Neural cell (in vitro differentiated cells): ENCODE data around the gene IRS2. TPM values are rescaled to one million over a fixed set of nuclear protein-coding genes. Genes with fewer than 3 reads are reported as not detected.

Experiments used
- H2AFZ ChIP-seq: fragments of 200-600, 300-800 bp; sonication (generic), shearing (Covaris generic); 2 replicates; pipeline ENCODE4 v1.6.0; 2014; ENCODE audit warnings: low read depth, mild to moderate bottlenecking, antibody characterized with exemption, low read length, moderate library complexity
- H3F3A ChIP-seq: fragments of 200-600 bp; shearing (Covaris generic); 2 replicates; pipeline ENCODE4 v1.6.1; 2016; ENCODE audit warnings: mild to moderate bottlenecking, moderate library complexity, mixed read lengths, antibody characterized with exemption, low read length; ENCODE audit not compliant: insufficient read depth, poor library complexity, severe bottlenecking
- H3K27ac ChIP-seq: fragments of 200-600, 300-800 bp; sonication (generic), shearing (Covaris generic); 2 replicates; pipeline ENCODE4 v1.5.1; 2014; ENCODE audit warnings: mild to moderate bottlenecking, low read length, moderate library complexity
- H3K27me3 ChIP-seq: fragments of 300-800, 200-600 bp; sonication (generic), shearing (Covaris generic); 2 replicates; pipeline ENCODE4 v1.6.0; 2014; ENCODE audit warnings: mild to moderate bottlenecking, low read depth, low read length, moderate library complexity; ENCODE audit not compliant: insufficient read depth
- H3K36me3 ChIP-seq: fragments of 300-800, 200-600 bp; sonication (generic), shearing (Covaris generic); 2 replicates; pipeline ENCODE4 v1.5.1; 2014; ENCODE audit warnings: mild to moderate bottlenecking, antibody characterized with exemption, low read length, moderate library complexity; ENCODE audit not compliant: insufficient read depth
- H3K4me2 ChIP-seq: fragments of 300-800, 200-600 bp; sonication (generic), shearing (Covaris generic); 2 replicates; pipeline ENCODE4 v1.6.0; 2014; ENCODE audit warnings: mild to moderate bottlenecking, low read length
- H3K4me3 ChIP-seq: fragments of 300-800, 200-600 bp; sonication (generic), shearing (Covaris generic); 2 replicates; pipeline ENCODE4 v1.5.1; 2014; ENCODE audit warnings: mild to moderate bottlenecking, low read length, moderate library complexity
- H3K79me2 ChIP-seq: fragments of 200-600 bp; shearing (Covaris generic); replicated peaks from 2 replicates; pipeline ENCODE4 v1.6.0; 2014; ENCODE audit warnings: mild to moderate bottlenecking, low read length, moderate library complexity; ENCODE audit not compliant: insufficient read depth
- H3K9ac ChIP-seq: fragments of 300-800, 200-600 bp; sonication (generic), shearing (Covaris generic); 2 replicates; pipeline ENCODE4 v1.6.1; 2016; ENCODE audit warnings: mild to moderate bottlenecking, low read length, mixed read lengths
- H3K9me2 ChIP-seq: fragments of 200-600 bp; shearing (Covaris generic); 2 replicates; pipeline ENCODE4 v1.6.1; 2016; ENCODE audit warnings: mild to moderate bottlenecking, low read length, mixed read lengths; ENCODE audit not compliant: insufficient read depth
- H3K9me3 ChIP-seq: fragments of 200-600, 300-800 bp; sonication (generic), shearing (Covaris generic); 2 replicates; pipeline ENCODE4 v1.6.1; 2016; ENCODE audit warnings: mild to moderate bottlenecking, mixed run types, low read length, moderate library complexity, mixed read lengths
- H4K20me1 ChIP-seq: fragments of 200-600 bp; shearing (Covaris generic); 2 replicates; pipeline ENCODE4 v1.6.1; 2016; ENCODE audit warnings: mild to moderate bottlenecking, mixed run types; ENCODE audit not compliant: insufficient read depth
- EP300 ChIP-seq: fragments of 450-650 bp; conservative IDR thresholded peaks from 2 replicates; pipeline ENCODE4 v1.6.1; 2014; ENCODE audit warnings: antibody characterized with exemption, mild to moderate bottlenecking, moderate library complexity; ENCODE audit not compliant: poor library complexity, severe bottlenecking
- EZH2 ChIP-seq: fragments of 200-600, 300-800 bp; shearing (Covaris generic), sonication (generic); IDR thresholded peaks from 2 replicates; pipeline ENCODE4 v1.6.1; 2014; ENCODE audit warnings: antibody characterized with exemption, low read length, borderline replicate concordance, mild to moderate bottlenecking; ENCODE audit not compliant: insufficient read depth, poor library complexity, severe bottlenecking
- MXI1 ChIP-seq: fragments of 450-650 bp; conservative IDR thresholded peaks from 2 replicates; pipeline ENCODE4 v1.6.1; 2014; ENCODE audit warnings: antibody characterized with exemption, mild to moderate bottlenecking; ENCODE audit not compliant: poor library complexity, severe bottlenecking
- POLR2AphosphoS5 ChIP-seq: IDR thresholded peaks from 2 replicates; pipeline ENCODE4 v1.6.1; 2012
- RAD21 ChIP-seq: fragments of 450-650 bp; conservative IDR thresholded peaks from 2 replicates; pipeline ENCODE4 v1.6.1; 2014; ENCODE audit warnings: antibody characterized with exemption, mild to moderate bottlenecking, moderate library complexity
- REST ChIP-seq: IDR thresholded peaks from 2 replicates; pipeline ENCODE4 v1.6.1; 2012; ENCODE audit warnings: borderline replicate concordance
- SMC3 ChIP-seq: fragments of 450-650 bp; conservative IDR thresholded peaks from 2 replicates; pipeline ENCODE4 v1.6.1; 2014; ENCODE audit warnings: antibody characterized with exemption, mild to moderate bottlenecking, moderate library complexity; ENCODE audit not compliant: poor library complexity
- TAF1 ChIP-seq: IDR thresholded peaks from 2 replicates; pipeline ENCODE4 v1.6.1; 2012; ENCODE audit warnings: low read depth
- polyA plus RNA-seq: library from polyadenylated mRNA; depleted of rRNA; stranded (reverse); fragments of >200 nt; gene quantifications from 2 replicates; pipeline ENCODE4 v1.2.3, GENCODE V29; 2014

The IRS2 gene
- polyA plus RNA-seq, 1 donor from 2014 or later = 7.1 TPM

GRCh38 chr13:109707044-109707741 is 79.2 kb downstream of the IRS2 start:
- no peaks in the 10 kb centered on the region for H3K79me2 ChIP-seq
- H3K4me3 ChIP-seq = no peak overlapping the region
- no peaks in the 10 kb centered on the region for H3F3A ChIP-seq
- H3K9ac ChIP-seq = no peak overlapping the region
- H3K27ac ChIP-seq = no peak overlapping the region
- no peaks in the 10 kb centered on the region for H3K9me2 ChIP-seq
- H3K36me3 ChIP-seq = no peaks in the 10 kb centered on the region
- no peak overlapping the region for H2AFZ ChIP-seq
- H4K20me1 ChIP-seq = no peaks in the 10 kb centered on the region
- H3K4me2 ChIP-seq = no peak overlapping the region
- no peak for TF ChIP-seq EP300
- no peaks in the 10 kb centered on the region for H3K27me3 ChIP-seq
- H3K9me3 ChIP-seq = no peaks in the 10 kb centered on the region

GRCh38 chr13:109706015-109706715 is 80.2 kb downstream of the IRS2 start:
- Histone ChIP-seq H3K79me2 (no peaks in the 10 kb centered on the region), H3K9me3 (no peaks in the 10 kb centered on the region), H3K4me3 (no peak overlapping the region), H3K4me2 (no peak overlapping the region), H4K20me1 (no peaks in the 10 kb centered on the region), H3K27me3 (no peaks in the 10 kb centered on the region), H3F3A (no peaks in the 10 kb centered on the region), H2AFZ (no peak overlapping the region), H3K9me2 (no peaks in the 10 kb centered on the region), H3K27ac (no peak overlapping the region), H3K36me3 (no peaks in the 10 kb centered on the region), H3K9ac (no peak overlapping the region)
- TF ChIP-seq POLR2AphosphoS5 (no peak), MXI1 (no peak), REST (no peak), EZH2 (no peak), SMC3 (no peak), RAD21 (no peak), EP300 (no peak), TAF1 (no peak)
